SHP77 treated with DMSO at 0.1 percent for 48 hours (cell line): ENCODE results near the gene CFAP91.

Source experiments
- DNase-seq: peaks from one replicate; lab custom pipeline; 2025; lab: John Stamatoyannopoulos, UW

CFAP91 gene

DNA sequence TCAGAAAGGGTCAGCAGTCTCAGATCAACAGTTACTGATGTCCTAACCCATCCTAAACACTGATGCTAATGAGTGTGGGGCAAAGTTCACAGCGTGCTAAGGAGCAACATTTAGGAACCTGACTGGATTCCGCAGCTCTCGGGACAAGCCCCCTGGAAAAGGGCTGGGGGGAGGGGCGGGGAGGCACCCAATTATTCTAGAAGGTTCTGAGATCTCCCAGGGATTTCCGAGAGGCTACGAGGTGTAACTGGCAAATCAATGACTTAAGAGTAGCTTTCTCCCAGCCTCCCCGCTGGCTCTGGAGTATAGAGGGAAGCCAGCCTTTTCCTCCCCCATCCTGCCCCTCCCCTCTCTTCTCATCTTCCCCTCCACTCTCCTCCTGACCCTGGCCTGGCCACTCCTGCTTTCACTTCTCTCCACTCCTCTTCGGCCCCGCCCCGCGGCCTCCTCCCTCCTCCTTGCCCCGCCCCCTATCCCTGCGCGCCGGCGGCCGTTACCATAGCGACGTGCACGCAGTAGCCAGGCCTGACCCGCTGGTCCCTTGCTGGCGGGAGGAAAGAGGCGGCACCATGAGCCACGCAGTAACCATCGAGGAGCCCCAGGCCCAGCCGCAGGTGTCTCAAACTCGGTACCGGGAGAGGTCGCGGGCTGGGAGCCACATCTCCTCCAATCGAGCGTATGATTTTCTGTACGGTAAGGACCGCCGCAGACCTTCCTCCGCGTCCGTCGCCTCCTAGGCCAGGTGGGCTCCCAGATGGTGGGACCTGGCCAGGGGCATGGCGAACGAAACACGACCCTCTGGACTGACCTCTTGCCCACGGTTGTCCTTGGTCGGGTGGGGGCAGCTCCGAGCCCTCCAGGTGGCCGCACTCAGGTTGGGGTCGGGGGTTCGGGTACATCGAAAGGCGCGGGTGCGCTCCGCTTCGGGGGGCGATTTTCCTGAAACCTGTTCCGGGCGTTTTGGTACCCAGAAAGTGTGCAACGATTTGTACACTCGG lies at the start of gene CFAP91:
CFAP91 (plus strand) TSS at position 493 of the 998 bp plus-strand sequence; CDS start at position 570, 77 bp downstream.
- no peak for DNase-seq

- no peak for DNase-seq
Measured at GRCh38 chr3:119653876-119654275, 48.9 kb upstream of the CFAP91 start.

GRCh38 chr3:119657887-119658702 lies 44.7 kb upstream of the CFAP91 start:
- DNase-seq, result no peak

DNA sequence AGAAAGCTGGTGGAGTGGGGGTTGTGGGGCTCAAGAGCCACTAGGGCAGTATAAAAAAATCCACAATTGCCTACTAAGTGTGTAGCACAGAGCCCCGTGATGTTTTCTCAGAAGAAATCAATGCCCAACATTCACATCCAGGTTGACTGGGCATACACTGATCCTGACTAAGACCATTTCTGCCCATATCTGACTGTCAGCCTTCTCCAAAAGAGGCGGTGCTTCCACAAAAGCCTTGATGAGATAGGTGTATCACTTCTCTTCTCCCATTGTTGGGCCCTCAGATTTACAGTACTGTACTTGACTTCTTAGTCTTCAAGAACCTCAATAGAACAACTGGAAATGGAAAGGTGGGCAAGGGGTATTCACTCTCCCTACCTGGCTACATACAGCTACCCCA lies 43.8 kb upstream of the CFAP91 start:
- DNase-seq, result no peak

- no peak for DNase-seq
Measured at GRCh38 chr3:119659606-119660291, 43.1 kb upstream of the CFAP91 start.

GRCh38 chr3:119660474-119661440 lies 42.1 kb upstream of the CFAP91 start, which contains the start of gene POPDC2:
Gene POPDC2 (minus strand): TSS chr3:119660589. CDS start chr3:119660423, 166 bp downstream.
- no peak for DNase-seq

DNA sequence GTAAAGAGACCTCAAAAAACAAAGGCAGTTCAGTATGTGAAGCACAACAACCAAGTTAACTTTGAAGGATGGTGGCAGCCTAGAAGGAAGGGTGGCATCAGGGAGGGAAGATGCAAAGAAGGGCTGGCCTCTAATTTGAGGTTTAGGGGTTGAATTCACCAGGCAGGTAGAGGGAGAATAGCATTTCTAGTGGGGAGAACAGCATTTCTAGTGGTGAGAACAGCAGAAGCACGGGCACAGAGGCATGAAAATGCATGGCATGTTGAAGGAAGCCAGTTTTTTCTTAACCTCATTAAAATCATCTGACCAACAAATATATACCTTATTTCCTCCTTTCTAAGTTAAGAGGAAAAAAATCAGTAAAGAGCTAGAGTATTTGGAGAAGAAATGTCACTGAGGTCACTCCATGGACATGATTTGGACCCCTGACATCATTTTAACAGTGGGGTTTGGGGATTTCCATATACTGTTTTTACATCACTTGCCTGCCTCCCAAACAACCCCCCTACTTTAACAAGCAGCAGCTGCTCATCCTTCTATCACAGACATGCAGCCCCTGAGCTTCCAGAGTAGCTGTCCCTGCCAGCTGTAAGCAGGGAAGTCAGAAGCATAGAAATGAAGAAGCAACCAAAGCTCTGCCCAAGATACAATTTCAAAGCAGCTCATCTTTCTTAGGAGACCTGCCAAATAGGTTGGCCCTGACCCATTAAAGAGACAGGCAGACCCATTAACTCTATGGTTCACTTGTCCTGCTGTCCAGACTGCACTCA lies 40.0 kb upstream of the CFAP91 start:
- DNase-seq, result no peak

GRCh38 chr3:119663885-119664284 lies 38.9 kb upstream of the CFAP91 start:
- no peak for DNase-seq

DNA sequence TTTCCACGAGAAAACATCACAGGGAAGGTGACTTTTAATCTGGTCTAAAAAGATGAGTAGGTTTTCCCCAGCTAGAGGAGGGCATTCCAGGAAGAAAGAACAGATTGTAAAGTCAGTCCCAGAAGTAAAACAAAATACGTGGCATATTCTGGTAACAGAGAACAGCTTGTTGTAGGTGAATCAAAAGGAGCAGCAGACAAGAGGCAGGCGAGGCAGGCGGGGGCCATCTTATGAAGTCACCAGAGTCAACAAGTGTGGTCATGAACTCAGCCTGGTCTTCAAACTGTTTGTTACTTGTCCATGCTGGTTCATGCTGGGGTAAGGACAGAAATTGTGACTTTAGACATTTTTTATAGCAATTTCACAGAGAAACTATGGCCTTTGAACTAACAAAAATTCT lies 38.5 kb upstream of the CFAP91 start:
- DNase-seq, result no peak

GRCh38 chr3:119664850-119665379 lies 37.9 kb upstream of the CFAP91 start:
- DNase-seq, result no peak

DNA sequence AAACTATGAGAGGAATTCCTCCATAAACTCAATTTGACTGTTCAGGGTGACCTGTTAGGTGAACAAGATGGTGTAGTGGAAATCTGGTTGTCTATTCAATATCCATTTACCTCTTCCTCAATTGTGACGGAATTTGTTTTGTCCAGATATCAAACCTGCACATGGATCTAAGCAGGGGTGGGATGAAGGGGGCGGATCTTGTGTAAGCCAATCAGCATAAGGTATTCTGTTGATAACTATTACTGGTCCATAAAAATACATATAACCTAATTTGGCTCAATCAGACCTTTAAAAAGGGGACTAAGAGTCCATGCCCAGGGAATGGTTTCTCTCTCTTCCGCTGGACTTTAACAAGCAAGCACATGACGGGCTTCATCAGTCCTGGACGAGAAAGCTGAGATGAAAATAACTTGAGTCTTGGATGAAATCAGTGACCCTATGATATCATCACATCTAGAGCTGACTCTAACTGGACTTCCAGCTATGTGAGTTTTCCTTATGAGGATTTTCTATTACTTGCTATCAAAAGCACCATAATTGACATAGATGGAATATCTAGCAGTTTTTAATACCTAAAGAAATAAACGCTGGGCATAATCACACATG lies 36.8 kb upstream of the CFAP91 start:
- no peak for DNase-seq

GRCh38 chr3:119669906-119670570 lies 32.8 kb upstream of the CFAP91 start:
- DNase-seq, result no peak

- DNase-seq, result no peak
Measured at GRCh38 chr3:119672776-119673175, 30.0 kb upstream of the CFAP91 start.

- no peak for DNase-seq
Measured at GRCh38 chr3:119673875-119674274, 28.9 kb upstream of the CFAP91 start.

DNA sequence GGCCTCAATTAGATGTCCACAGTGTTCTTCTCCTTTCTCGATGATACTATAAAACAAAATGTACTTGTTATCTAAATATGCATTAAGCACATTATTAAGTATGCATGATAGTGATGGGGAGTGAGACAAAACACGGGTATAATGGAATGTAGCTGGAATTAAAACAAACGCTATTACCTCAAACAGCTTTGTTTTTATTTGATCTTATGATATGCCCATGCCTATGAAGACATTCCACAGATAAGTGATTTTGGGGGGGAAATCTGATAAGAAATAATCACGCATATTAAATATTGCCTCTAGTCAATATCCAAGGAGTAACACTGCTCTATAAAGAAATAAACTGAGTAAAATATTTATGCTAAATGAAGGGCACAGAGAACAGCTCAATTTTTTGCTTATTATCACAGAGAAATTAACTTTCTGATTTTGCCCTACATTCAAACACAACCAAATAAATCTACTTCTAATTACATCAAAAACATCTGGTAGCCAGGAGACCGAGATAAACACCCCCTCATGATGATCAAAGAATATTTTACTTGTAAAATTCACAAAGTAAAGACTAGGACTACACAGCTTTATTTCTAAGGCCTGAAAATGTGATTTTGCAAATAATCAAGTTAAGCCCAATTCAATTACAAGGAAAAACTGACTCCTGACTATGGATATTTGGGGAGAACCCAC lies 27.5 kb upstream of the CFAP91 start:
- DNase-seq, result no peak

DNA sequence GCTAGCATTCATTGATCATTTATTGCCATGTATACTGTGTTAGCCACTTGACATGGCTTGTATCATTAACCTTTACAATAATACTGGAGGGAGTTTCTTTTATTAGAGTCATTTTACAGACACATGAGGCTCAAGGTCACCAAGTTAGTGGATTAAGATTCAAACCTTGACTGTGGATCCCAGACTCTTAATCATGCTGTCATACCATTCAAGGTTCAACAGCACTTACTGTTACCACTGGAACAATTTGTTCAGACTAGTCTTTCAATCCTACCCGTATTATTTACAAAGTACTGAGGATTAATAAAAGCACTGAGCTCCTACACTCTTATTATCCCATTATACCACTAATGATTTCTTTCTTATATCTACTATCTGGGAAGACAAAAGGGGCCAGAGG lies 26.8 kb upstream of the CFAP91 start:
- DNase-seq, result no peak

DNA sequence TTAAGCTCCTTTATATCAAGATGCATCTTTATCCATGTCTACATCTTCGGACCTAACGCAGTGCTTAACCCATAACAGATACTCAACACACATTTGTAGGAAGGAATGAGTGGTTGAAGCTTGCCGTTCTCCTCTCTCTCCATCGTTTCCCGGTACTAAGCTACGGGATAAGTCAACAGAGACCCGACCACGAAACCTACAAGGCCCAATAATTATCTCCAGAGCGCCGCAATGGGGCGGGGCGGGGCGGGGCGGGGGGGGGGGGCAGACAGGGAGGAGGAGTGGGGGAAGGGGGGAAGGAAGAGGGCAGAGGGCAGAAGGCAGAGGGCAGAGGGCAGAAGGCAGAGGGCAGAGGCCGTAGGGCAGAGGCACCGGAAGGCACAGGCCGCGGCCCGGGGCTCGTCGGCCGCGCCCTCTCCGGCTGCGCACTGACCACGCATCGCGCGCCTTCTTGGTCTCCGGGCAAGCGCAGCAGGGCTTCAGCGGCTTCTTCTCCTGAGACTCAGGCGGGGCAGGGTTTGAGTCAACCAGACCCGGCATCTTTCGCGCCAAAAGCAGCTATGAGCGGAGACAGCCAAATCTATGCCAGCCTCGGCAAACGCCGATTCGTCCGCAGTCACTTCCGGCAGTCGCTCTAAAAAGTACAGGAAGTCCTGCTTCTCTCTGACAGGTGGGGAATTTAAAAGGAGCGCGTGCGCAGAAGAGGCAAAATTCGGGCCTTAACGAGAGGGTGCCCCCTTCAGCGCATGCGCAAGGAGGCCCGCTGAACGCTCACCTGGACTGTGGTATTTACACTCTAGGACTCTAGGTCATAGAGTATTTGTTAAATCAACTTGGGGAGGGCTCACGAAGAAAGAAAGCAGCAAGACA lies 25.8 kb upstream of the CFAP91 start, which contains the start of gene COX17:
COX17 (minus strand) TSS at position 636 of the 870 bp plus-strand sequence; CDS start at position 540, 96 bp downstream.
- peak; percentile 94 for DNase-seq
